Activated CD8-positive, alpha-beta T cell treated with anti-CD3 and anti-CD28 coated beads for 36 hours (primary cell): Measurements from ENCODE around the gene SFRP4. TPM values are rescaled to one million over a fixed set of nuclear protein-coding genes. Genes with fewer than 3 reads are reported as not detected.

Source experiments
- ATAC-seq: fragments of 200-7000 bp; cut with Tn5 transposase; one replicate; pipeline ENCODE4 v1.10.0; 2021; ENCODE audit warnings: mild to moderate bottlenecking, moderate library complexity
- CTCF ChIA-PET: fragments of 350-600 bp; sonication (Branson Sonifier 250); formaldehyde crosslinking; loops from one replicate; lab custom pipeline; 2021; ENCODE audit warnings: antibody characterized with exemption; lab: Charles Lee
- POLR2A ChIA-PET: fragments of 350-600 bp; sonication (Branson Sonifier 250); formaldehyde crosslinking; loops from one replicate; lab custom pipeline; 2021; ENCODE audit warnings: antibody characterized with exemption; lab: Charles Lee
- DNase-seq: peaks from one replicate; pipeline ENCODE4 v3.0.0-alpha.2; 2020
- H3K27ac Mint-ChIP-seq: one replicate; pipeline ENCODE4 v1.8.0; 2021; ENCODE audit warnings: mild to moderate bottlenecking, mixed read lengths
- H3K27me3 Mint-ChIP-seq: one replicate; pipeline ENCODE4 v1.8.0; 2021; ENCODE audit warnings: mixed read lengths
- H3K36me3 Mint-ChIP-seq: one replicate; pipeline ENCODE4 v1.8.0; 2021; ENCODE audit warnings: low read depth, mixed read lengths
- H3K4me1 Mint-ChIP-seq: one replicate; pipeline ENCODE4 v1.8.0; 2021; ENCODE audit warnings: low read depth, mixed read lengths
- H3K4me3 Mint-ChIP-seq: one replicate; pipeline ENCODE4 v1.8.0; 2021; ENCODE audit warnings: mild to moderate bottlenecking, moderate library complexity, mixed read lengths
- H3K9me3 Mint-ChIP-seq: one replicate; pipeline ENCODE4 v1.8.0; 2021; ENCODE audit warnings: mixed read lengths
- intact Hi-C: fragments of 100-400 bp; cut with micrococcal nuclease; formaldehyde crosslinking; loops from one replicate; pipeline ENCODE4 v1.10.0; 2022
- total RNA-seq, 2 experiments: library from RNA; stranded (reverse); gene quantifications; one replicate each; pipeline ENCODE4 v1.2.3, GENCODE V29; 2021
- TF ChIP-seq, protein P1 (sequence below): fragments of 200-600 bp; IDR thresholded peaks from one replicate; pipeline ENCODE4 v1.8.0; 2022; ENCODE audit warnings: antibody characterized with exemption, mild to moderate bottlenecking

SFRP4 gene
- total RNA-seq, 2 experiments from 2014 or later, result not detected

DNA sequence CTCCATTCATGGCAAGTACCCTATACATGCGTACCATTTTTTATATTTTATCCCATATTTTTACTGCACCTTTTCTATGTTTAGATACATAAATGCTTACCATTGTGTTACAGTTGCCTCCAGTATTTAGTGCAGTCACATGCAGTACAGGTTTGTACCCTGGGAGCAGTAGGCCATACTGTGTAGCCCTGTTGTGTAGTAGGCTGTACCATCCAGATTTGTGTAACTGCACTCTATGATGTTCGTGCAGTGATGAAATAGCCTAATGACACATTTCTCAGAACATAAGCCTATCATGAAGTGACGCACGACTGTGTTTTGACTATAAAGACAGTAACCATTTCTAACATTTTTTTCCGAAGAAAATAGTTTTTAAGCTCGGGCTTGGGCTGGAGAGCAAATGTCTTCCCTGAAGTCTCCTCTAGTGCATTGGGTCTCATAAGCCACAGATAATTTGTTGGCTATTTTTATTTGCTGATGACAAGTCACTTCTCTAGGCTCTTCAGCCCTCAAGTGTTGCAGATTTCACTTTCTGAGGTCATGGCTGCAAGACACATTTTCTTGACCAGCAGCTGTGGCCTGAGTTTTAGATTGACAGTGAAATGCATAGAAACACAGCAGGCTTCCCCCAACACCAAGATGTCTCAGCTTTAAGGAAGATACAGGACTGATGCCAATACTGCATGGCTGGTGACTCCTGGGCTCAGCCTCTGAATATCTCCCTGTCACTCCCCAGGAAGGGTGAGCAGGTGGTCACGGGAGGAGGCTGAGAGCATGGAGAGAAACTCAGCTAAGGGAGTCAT is 30.7 kb upstream of the SFRP4 start:
- ChIA-PET POLR2A (no interaction called here), CTCF (no interaction called here)
- Mint-ChIP-seq H3K9me3 (no peaks in the 10 kb centered on the region), H3K36me3 (no peaks in the 10 kb centered on the region), H3K4me3 (no peak overlapping the region), H3K4me1 (no peaks in the 10 kb centered on the region), H3K27ac (no peak overlapping the region), H3K27me3 (no peaks in the 10 kb centered on the region)
- no peak for ATAC-seq
- TF ChIP-seq, protein P1, sequence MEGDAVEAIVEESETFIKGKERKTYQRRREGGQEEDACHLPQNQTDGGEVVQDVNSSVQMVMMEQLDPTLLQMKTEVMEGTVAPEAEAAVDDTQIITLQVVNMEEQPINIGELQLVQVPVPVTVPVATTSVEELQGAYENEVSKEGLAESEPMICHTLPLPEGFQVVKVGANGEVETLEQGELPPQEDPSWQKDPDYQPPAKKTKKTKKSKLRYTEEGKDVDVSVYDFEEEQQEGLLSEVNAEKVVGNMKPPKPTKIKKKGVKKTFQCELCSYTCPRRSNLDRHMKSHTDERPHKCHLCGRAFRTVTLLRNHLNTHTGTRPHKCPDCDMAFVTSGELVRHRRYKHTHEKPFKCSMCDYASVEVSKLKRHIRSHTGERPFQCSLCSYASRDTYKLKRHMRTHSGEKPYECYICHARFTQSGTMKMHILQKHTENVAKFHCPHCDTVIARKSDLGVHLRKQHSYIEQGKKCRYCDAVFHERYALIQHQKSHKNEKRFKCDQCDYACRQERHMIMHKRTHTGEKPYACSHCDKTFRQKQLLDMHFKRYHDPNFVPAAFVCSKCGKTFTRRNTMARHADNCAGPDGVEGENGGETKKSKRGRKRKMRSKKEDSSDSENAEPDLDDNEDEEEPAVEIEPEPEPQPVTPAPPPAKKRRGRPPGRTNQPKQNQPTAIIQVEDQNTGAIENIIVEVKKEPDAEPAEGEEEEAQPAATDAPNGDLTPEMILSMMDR, result no peak
- no peak for DNase-seq
- intact Hi-C loops, result no loop called here

DNA sequence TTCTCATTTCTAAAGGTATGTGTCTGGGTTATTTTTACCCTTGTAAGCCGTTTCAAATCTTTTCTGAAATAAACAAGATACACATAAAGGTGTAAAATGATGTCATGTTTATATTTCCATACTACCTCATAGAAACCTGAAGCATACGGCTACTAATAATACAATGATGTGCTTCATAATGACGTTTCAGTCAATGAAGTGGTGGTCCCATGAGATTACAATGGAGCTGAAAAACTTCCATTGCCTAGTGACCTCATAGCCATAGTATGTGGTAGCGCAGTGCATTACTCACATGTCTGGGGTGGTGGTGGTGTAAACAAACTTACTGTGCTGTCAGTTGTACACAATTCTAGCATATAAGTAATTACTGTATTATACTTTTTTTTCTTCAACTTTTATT is 28.7 kb upstream of the SFRP4 start:
- no peaks in the 10 kb centered on the region for H3K9me3 Mint-ChIP-seq
- DNase-seq (no peak), ATAC-seq (no peak)
- intact Hi-C loops, result no loop called here
- H3K4me1 Mint-ChIP-seq, result no peaks in the 10 kb centered on the region
- ChIA-PET POLR2A (no interaction called here), CTCF (no interaction called here)
- no peak overlapping the region for H3K4me3 Mint-ChIP-seq
- no peak overlapping the region for H3K27ac Mint-ChIP-seq
- no peaks in the 10 kb centered on the region for H3K27me3 Mint-ChIP-seq
- TF ChIP-seq, protein P1, result no peak
- no peaks in the 10 kb centered on the region for H3K36me3 Mint-ChIP-seq

DNA sequence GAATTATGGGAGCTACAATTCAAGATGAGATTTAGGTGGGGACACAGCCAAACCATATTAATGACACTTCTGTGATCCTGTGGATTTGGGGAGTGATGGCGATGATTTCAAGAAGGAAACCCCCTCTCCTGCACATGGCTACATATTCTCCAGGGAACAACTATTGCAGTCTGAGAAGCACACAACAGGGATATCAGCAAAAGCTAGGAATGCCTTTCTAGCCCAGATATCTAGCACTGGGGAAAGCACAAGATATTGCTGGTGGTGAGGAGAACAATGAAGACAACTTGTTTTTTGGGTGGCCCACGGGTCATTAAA is 28.1 kb upstream of the SFRP4 start:
- H3K36me3 Mint-ChIP-seq, result no peaks in the 10 kb centered on the region
- TF ChIP-seq, protein P1, result no peak
- ATAC-seq (no peak), DNase-seq (no peak)
- ChIA-PET CTCF (no interaction called here), POLR2A (no interaction called here)
- no peaks in the 10 kb centered on the region for H3K4me1 Mint-ChIP-seq
- no peak overlapping the region for H3K27ac Mint-ChIP-seq
- no peak overlapping the region for H3K4me3 Mint-ChIP-seq
- intact Hi-C loops, result no loop called here
- H3K27me3 Mint-ChIP-seq, result no peaks in the 10 kb centered on the region
- H3K9me3 Mint-ChIP-seq, result no peaks in the 10 kb centered on the region

DNA sequence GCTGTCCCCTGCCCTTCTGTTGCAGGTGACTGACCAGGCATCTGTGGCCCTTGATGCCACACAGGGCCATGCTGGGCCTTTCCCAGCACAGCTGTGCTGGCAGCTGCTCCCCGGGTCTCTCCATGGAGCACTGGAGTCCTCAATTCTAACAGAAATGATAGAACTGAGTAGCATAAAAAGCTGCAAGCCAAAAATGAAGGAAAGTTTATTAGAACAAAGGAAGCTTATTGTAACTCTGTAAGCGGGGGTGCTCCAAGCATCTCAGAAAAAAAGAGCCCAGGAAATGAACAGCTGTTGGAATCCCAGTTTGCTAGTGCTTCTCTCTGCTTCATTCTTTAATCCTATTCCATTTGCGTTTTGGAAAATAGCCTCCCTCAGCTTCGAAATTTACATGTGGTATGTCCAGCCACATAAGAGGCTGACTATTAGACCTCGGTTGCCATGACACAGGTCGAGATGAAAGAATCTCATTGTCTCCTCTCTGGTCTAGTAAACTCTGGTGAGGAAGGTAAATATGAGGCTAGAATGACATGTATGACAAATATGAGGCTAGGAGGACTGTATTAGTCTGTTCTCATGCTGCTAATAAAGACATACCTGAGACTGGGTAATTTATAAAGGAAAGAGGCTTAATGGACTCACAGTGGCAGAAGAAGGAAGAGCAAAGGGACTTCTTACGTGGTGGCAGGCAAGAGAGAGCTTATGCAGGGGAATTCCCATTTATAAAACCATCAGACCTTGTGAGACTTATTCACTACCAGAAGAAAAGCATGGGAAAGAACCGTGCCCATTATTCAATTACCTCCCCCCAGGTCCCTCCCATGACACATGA is 27.5 kb upstream of the SFRP4 start:
- H3K27ac Mint-ChIP-seq, result no peak overlapping the region
- ATAC-seq (no peak), DNase-seq (no peak)
- H3K9me3 Mint-ChIP-seq, result no peaks in the 10 kb centered on the region
- TF ChIP-seq, protein P1, result no peak
- ChIA-PET CTCF (interaction anchor here (0.9 kb wide), 1 partner anchor 27 kb away, joined by 3 read pairs; the partner anchor contains the start of gene SFRP4), POLR2A (no interaction called here)
- no peaks in the 10 kb centered on the region for H3K36me3 Mint-ChIP-seq
- no peaks in the 10 kb centered on the region for H3K27me3 Mint-ChIP-seq
- H3K4me3 Mint-ChIP-seq, result no peak overlapping the region
- no peaks in the 10 kb centered on the region for H3K4me1 Mint-ChIP-seq
- intact Hi-C loops, result no loop called here
